Activated CD4-positive, alpha-beta T cell treated with anti-CD3 and anti-CD28 coated beads for 24 hours (primary cell): Measurements from ENCODE around the gene BCAS3.
"Not testable (repeated sequence)": the region's sequence is repeated elsewhere in the genome, so short reads cannot be mapped to it uniquely, and the experiment has no call there.

Experiments used
- DNase-seq, 2 donors: peaks; one replicate each; pipeline ENCODE4 v3.0.0-alpha.2; 2020; ENCODE audit warnings: low read depth in 2 of 2

The BCAS3 gene

GRCh38 chr17:61225178-61225882 lies 547.7 kb downstream of the BCAS3 start:
- no peak for DNase-seq

GRCh38 chr17:61227866-61228265 lies 550.2 kb downstream of the BCAS3 start:
- no peak for DNase-seq

- DNase-seq = no peak
Measured at GRCh38 chr17:61230461-61230860, 552.8 kb downstream of the BCAS3 start.

GRCh38 chr17:61230972-61231820 lies 553.5 kb downstream of the BCAS3 start:
- no peak for DNase-seq

- DNase-seq = no peak
Measured at GRCh38 chr17:61232871-61233270, 555.2 kb downstream of the BCAS3 start.

GRCh38 chr17:61233991-61234750 lies 556.5 kb downstream of the BCAS3 start:
- no peak for DNase-seq

- no peak for DNase-seq
Measured at GRCh38 chr17:61235001-61235826, 557.6 kb downstream of the BCAS3 start.

GRCh38 chr17:61235827-61236197 lies 558.2 kb downstream of the BCAS3 start:
- no peak for DNase-seq

- DNase-seq = no peak
Measured at GRCh38 chr17:61237275-61237674, 559.6 kb downstream of the BCAS3 start.

- DNase-seq = no peak
Measured at GRCh38 chr17:61238455-61238933, 560.8 kb downstream of the BCAS3 start.

GRCh38 chr17:61239327-61239726 lies 561.7 kb downstream of the BCAS3 start:
- no peak for DNase-seq

GRCh38 chr17:61239953-61240352 lies 562.3 kb downstream of the BCAS3 start:
- no peak for DNase-seq

- DNase-seq = no peak
Measured at GRCh38 chr17:61240851-61241468, 563.3 kb downstream of the BCAS3 start.

- DNase-seq = not testable (repeated sequence)
Measured at GRCh38 chr17:61244988-61245387, 567.3 kb downstream of the BCAS3 start.

GRCh38 chr17:61245706-61246135 lies 568.1 kb downstream of the BCAS3 start:
- DNase-seq = no peak

- no peak for DNase-seq
Measured at GRCh38 chr17:61247439-61247838, 569.8 kb downstream of the BCAS3 start.

- no peak for DNase-seq
Measured at GRCh38 chr17:61248399-61248798, 570.7 kb downstream of the BCAS3 start.

GRCh38 chr17:61249649-61250299 lies 572.1 kb downstream of the BCAS3 start:
- DNase-seq = no peak

- DNase-seq = no peak
Measured at GRCh38 chr17:61250335-61250890, 572.8 kb downstream of the BCAS3 start.
